NCI-H2171 treated with DMSO at 0.1 percent for 48 hours (cell line): ENCODE data around the gene DNAJA1.

Experiments
- DNase-seq: peaks from one replicate; lab custom pipeline; 2025; lab: John Stamatoyannopoulos, UW

DNAJA1 gene

GRCh38 chr9:33029231-33029786, 4.2 kb downstream of the DNAJA1 start:
- DNase-seq, result no peak

GRCh38 chr9:33030285-33030684, 5.2 kb downstream of the DNAJA1 start:
- DNase-seq, result no peak

DNA sequence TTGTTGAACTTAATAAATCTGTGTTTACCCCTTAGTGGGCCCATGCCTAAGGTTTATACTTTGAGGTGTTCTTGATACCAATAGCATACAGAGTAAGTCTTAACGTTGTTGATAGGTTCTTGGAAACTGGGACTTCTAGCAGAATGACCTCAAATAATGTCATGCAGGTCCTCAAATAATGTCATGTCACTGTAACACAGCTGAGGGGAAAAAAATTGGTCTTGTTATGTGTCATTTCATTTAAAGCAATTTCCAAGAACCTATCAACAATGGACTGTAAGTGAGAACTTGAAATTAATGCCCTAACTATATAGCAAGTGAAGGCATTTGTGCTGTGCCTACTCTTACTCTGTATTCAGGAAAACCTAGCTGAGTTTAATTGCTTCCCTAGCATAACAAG, 7.2 kb downstream of the DNAJA1 start:
- DNase-seq, result no peak

- DNase-seq, result no peak
These were observed 7.8 kb downstream of the DNAJA1 start for GRCh38 chr9:33032865-33033264.

GRCh38 chr9:33040792-33041431, 15.8 kb downstream of the DNAJA1 start:
- no peak for DNase-seq

DNA sequence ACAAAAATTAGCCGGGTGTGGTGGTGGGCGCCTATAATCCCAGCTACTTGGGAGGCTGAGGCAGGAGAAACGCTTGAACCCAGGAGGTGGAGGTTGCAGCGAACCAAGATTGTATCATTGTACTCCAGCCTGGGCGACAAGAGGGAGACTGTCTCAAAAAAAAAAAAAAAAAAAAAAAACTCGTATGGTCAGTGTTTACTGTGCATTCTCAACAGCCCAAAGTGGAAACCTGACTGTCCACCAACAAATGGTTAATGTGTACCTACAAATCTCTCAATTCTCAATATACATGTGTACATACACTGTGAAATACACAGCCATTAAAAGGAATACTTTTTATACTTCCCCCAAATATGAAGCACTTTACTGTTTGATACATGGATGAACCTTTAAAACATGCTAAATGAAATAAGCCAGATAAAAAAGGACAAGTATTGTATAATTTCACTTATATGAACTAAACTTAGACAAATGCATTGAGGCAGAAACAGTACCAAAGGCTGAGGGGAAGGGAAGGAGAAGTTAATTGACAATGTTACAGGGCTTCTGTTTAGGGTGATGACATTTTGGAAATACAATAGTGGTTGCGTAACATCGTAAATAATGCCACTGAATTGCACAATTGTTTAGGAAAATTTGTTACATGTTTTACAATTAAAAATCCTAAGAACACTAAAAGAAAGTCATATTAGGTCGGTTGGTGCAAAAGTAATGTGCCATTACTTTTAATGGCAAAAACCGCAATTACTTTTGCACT, 16.5 kb downstream of the DNAJA1 start:
- no peak for DNase-seq

DNA sequence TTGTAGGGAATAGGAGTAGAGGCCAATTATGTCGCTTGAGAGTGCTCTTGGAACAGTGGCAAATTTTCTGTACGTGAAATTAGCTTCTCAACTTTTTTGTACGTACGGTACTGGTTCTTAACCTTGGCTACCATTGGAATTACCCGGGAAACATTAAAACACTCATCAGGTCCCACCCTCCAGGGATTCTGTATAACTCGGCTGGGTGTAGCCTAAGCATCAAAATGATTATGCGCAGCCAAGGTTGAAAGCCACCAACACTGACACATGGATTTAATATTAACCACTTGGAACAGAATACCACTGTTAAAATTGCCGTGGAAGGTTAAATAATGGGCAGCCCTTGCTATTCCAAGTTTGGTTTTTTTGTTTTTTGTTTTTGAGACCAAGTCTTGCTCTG, 17.4 kb downstream of the DNAJA1 start:
- no peak for DNase-seq

DNA sequence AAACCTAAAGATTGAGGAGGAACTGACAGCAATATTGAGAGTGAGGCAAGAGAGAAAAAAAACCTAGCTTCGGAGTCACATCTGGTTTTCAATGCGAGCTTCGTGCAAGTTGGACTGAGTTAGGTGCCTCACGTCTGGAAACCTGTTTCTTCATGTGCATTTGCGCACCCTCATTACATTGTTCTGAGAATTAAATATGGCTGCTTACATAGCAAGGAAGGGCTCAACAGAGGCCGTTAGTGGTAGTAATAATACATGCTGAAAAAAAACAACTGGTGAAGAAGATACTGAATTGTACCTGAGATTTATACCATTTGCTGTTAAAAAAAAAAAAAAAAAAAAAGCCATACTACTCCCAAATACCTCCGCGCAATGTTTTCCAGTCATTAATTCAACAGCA, 18.6 kb downstream of the DNAJA1 start:
- DNase-seq, result peak; percentile 42

DNA sequence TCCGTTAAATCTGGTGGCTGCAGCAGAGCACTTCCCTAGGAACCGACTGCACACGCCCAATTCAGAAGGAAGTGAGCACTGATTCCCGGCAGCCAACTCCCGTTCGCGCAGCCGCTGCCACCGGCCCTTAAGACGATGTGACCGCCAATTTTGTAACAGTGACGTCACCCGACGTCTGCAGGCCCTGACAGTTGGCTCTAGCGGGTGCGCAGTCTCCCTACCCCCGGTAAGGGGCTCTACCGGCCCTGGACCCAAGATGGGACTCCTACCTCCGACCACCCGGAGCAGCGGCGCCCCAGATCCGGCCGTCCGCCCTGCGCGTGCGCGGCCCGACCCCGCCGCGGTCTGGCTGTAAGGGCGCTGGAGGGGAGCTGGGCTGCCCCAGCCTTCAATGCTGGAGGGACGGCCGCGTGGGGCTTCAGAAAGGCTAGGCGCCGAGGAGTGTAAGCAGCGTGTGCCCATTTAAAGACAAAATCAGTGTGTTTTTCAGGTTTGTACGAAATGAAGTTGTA, 19.1 kb downstream of the DNAJA1 start:
- DNase-seq, result peak; percentile 81

DNA sequence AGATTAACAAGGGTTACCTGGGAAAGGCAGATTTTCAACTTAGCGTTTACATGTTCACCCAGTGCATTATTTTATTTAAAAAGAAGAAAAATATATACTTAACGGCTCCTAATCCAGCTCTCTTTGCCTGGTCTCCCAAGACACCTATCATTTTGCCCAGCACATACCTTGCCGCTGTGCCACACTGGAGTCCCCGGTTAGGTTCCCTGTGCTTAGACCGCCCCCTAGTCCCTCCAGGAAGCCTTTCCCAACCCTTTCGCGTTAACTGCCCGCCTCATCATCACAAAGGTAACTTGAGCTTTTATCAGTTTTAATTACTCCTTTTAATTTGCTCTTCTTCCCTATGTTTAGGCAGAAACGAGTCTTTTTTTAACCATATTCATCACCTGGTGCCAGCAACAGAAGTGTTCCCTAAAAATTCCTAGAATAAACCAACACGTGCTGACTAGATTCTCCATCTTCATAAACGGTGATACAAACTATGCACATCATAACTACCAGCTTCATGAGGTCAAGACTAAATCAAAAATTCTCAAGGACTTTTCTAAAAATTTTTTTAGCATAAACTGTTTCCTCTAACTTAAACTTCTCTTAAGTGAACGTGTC, 19.7 kb downstream of the DNAJA1 start:
- DNase-seq, result peak; percentile 61

GRCh38 chr9:33046061-33046460, 21.0 kb downstream of the DNAJA1 start:
- no peak for DNase-seq

- DNase-seq, result no peak
These were observed 23.0 kb downstream of the DNAJA1 start for GRCh38 chr9:33048054-33048465.

DNA sequence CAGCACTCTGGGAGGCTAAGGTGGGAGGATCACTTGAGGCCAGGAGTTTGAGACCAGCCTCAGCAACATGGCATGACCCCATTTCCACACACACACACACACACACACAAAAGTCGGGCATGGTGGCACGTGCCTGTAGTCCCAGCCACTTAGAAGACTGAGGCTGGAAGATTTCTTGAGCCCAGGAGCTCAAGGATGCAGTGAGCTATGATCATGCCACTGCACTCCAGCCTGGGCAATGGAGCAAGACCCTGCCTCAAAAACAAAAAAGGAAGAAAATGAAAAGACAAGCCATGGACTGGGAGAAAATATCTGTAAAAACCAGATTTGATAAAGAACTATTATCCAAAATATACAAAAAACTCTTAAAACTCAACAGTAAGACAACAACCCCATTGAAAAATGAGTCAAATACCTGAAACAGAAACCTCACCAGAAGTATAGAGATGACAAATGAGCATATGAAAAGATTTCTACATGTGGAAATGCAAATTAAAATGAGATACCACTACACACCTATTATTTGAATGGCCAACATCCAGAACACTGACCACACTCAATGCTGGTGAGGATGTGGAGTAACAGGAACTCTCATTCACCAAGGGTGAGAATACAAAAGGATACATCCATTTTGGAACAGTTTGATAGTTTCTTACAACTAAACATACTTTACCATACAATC, 24.7 kb downstream of the DNAJA1 start:
- no peak for DNase-seq

DNA sequence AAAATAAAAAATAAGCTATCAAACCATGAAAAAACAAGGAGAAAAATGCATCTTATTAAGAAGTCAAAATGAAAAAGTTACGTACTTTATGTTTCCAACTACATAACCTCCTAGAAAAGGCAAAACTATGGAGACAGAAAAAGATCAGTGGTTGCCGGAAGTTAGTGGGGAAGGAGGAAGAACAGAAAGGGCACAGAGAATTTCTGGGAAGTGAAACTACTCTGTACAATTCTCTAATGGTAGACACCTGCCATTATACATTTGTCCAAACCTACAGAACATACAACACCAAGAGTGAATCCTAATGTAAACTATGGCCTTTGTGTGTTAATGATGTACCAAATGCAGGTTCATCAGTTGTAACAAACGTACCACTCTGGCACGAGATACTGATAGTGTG, 26.1 kb downstream of the DNAJA1 start:
- no peak for DNase-seq

GRCh38 chr9:33065157-33066076, 40.3 kb downstream of the DNAJA1 start:
- DNase-seq, result no peak

DNA sequence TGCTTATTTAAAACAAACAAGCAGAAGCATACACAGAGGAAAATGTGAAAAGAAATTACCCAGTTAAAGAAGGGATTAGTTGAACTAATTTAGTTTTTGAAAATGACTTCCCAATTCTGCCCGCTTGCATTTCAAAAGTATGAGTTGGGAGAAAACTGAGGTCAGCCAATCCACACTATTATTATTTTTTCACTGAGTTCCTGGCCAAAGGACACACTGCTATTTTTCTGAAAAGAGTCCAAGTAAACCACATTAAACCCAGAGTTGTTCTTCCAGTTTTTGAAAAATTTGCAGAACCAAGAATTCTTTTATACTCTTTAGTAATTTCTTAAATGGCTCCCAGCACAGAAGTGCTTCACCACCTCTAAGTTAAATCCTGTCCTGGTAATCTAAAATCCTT, 43.9 kb downstream of the DNAJA1 start:
- DNase-seq, result no peak

- DNase-seq, result peak; percentile 92
These were observed 51.3 kb downstream of the DNAJA1 start, which contains the start of gene SMU1 for GRCh38 chr9:33076046-33077004. SMU1 (minus strand) TSS chr9:33076674; CDS start chr9:33076608, 66 bp downstream.

DNA sequence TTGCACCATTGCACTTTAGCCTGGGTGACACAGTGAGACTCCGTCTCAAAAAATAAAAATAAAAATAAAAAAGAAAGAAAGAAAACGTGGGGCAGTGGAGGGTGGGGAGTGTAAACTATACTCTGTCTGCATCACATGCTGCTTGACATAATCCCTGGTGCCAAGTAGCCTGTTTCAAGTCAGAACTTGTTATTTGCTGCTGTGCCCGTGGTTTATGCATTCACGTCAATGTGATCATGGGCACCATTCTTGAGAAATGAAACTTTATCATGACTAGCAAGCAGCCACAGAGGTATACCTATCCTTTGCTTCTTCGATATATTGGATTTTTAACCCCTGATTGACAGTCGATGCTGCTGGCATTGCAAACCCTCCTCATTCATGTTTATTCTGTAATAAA, 55.5 kb downstream of the DNAJA1 start:
- peak; percentile 5 for DNase-seq

DNA sequence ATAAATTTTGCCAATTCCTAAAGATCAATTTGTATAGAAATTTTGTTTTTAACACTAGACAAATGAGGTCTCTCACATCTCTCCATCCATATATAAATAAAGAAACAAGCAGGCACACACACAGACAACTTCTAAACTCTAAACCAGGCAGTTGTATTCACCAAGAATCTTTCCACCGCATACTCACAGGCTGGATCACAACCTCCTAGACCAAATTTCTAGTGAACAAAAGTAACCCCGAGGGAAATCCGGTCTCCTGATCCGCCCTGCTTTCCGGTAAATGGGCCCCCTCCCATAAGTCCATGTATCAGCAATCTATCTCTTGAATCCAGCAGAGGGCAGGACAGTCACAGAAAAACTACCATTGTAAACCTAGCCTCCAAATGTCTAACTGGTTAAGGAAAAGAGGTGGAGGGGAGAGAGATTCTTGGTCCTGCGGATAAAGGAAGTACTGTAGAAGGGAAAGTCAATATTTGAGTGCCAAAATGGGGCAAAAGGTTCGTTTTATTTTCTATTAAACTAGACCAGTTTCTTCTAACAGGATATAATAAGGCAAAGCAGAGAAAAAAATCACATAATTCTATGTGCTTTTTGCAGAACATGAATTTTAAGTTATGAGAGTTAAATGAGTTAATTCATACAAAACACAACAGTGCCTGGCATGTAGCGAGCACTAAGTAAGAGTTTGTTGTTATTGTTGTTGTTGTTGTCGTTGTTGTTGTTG, 56.2 kb downstream of the DNAJA1 start:
- peak; percentile 78 for DNase-seq
